MM.1S (cell line): ENCODE data around the gene ZNF362.

Experiments used
- DNase-seq: peaks from one replicate; pipeline ENCODE4 v3.0.0-alpha.2; 2015
- H2AFZ ChIP-seq: fragments of 300-600 bp; sonication (generic); 2 replicates; pipeline ENCODE4 v1.6.0; 2016; ENCODE audit warnings: antibody characterized with exemption, low read length
- H3F3A ChIP-seq: fragments of 300-600 bp; sonication (generic); 2 replicates; pipeline ENCODE4 v1.6.1; 2016; ENCODE audit warnings: mild to moderate bottlenecking, antibody characterized with exemption, low read length, moderate library complexity, mixed read lengths; ENCODE audit not compliant: insufficient read depth
- H3K27ac ChIP-seq: fragments of 300-600 bp; sonication (generic); 2 replicates; pipeline ENCODE4 v1.5.1; 2016; ENCODE audit warnings: mild to moderate bottlenecking, low read length
- H3K27me3 ChIP-seq: fragments of 300-600 bp; sonication (generic); replicated peaks from 2 replicates; pipeline ENCODE4 v1.6.0; 2016; ENCODE audit warnings: low read length; ENCODE audit not compliant: insufficient read depth
- H3K36me3 ChIP-seq: fragments of 300-600 bp; sonication (generic); replicated peaks from 2 replicates; pipeline ENCODE4 v1.6.1; 2016; ENCODE audit warnings: mild to moderate bottlenecking, low read length, mixed read lengths; ENCODE audit not compliant: insufficient read depth
- H3K4me1 ChIP-seq: fragments of 300-600 bp; sonication (generic); 2 replicates; pipeline ENCODE4 v1.6.1; 2016; ENCODE audit warnings: low read length, mixed read lengths
- H3K4me2 ChIP-seq: fragments of 300-600 bp; sonication (generic); 2 replicates; pipeline ENCODE4 v1.6.0; 2016; ENCODE audit warnings: low read depth, low read length
- H3K4me3 ChIP-seq: fragments of 300-600 bp; sonication (generic); 2 replicates; pipeline ENCODE4 v1.5.1; 2016; ENCODE audit warnings: low read length, mixed read lengths
- H3K79me2 ChIP-seq: fragments of 300-600 bp; sonication (generic); 2 replicates; pipeline ENCODE4 v1.6.1; 2016; ENCODE audit warnings: mixed run types, low read length, mixed read lengths
- H3K9ac ChIP-seq: fragments of 300-600 bp; sonication (generic); 2 replicates; pipeline ENCODE4 v1.6.1; 2016; ENCODE audit warnings: low read length, mixed read lengths
- H3K9me2 ChIP-seq: fragments of 300-600 bp; sonication (generic); replicated peaks from 2 replicates; pipeline ENCODE4 v1.6.1; 2016; ENCODE audit warnings: mild to moderate bottlenecking, low read length, mixed read lengths; ENCODE audit not compliant: insufficient read depth
- H3K9me3 ChIP-seq: fragments of 300-600 bp; sonication (generic); replicated peaks from 2 replicates; pipeline ENCODE4 v1.6.1; 2016; ENCODE audit warnings: mild to moderate bottlenecking, low read length, mixed read lengths; ENCODE audit not compliant: insufficient read depth
- H4K20me1 ChIP-seq: fragments of 300-600 bp; sonication (generic); 2 replicates; pipeline ENCODE4 v1.6.1; 2016; ENCODE audit warnings: mild to moderate bottlenecking, low read length, moderate library complexity, mixed read lengths; ENCODE audit not compliant: insufficient read depth
- CTCF ChIP-seq: fragments of 300-600 bp; sonication (generic); IDR thresholded peaks from 2 replicates; pipeline ENCODE4 v1.5.1; 2016; ENCODE audit warnings: antibody characterized with exemption, low read length, mixed read lengths
- EZH2 ChIP-seq: fragments of 300-600 bp; sonication (generic); optimal IDR thresholded peaks from 2 replicates; pipeline ENCODE3; 2017; ENCODE audit warnings: low read depth, mild to moderate bottlenecking, antibody characterized with exemption, low read length, mixed read lengths
- EZH2phosphoT487 ChIP-seq: fragments of 300-600 bp; sonication (generic); IDR thresholded peaks from 2 replicates; pipeline ENCODE4 v1.6.1; 2018; ENCODE audit warnings: antibody characterized with exemption, low read length

ZNF362 gene

GRCh38 chr1:33319949-33320618 is 63.8 kb downstream of the ZNF362 start:
- H3K9ac ChIP-seq, result no peak overlapping the region
- H3K4me1 ChIP-seq, result no peaks in the 10 kb centered on the region
- no peak overlapping the region for H3K27ac ChIP-seq
- H3K4me2 ChIP-seq, result no peak overlapping the region
- no peaks in the 10 kb centered on the region for H3K27me3 ChIP-seq
- H3F3A ChIP-seq, result no peaks in the 10 kb centered on the region
- H4K20me1 ChIP-seq, result no peaks in the 10 kb centered on the region
- H3K9me2 ChIP-seq, result no peaks in the 10 kb centered on the region
- DNase-seq, result no peak
- no peaks in the 10 kb centered on the region for H3K79me2 ChIP-seq
- no peaks in the 10 kb centered on the region for H3K36me3 ChIP-seq
- TF ChIP-seq EZH2phosphoT487 (no peak), CTCF (no peak), EZH2 (no peak)
- H3K9me3 ChIP-seq, result no peaks in the 10 kb centered on the region
- H2AFZ ChIP-seq, result no peak overlapping the region
- H3K4me3 ChIP-seq, result no peak overlapping the region

- no peaks in the 10 kb centered on the region for H3K4me1 ChIP-seq
- H3K27me3 ChIP-seq, result no peaks in the 10 kb centered on the region
- H3K9me3 ChIP-seq, result no peaks in the 10 kb centered on the region
- H3K4me3 ChIP-seq, result no peak within 1 kb of the TSS
- H3K4me2 ChIP-seq, result no peak within 1 kb of the TSS
- no peaks in the 10 kb centered on the region for H4K20me1 ChIP-seq
- TF ChIP-seq EZH2phosphoT487, result no peak
- TF ChIP-seq CTCF, result no peak
- no peak for TF ChIP-seq EZH2
- DNase-seq, result no peak
- no peaks in the 10 kb centered on the region for H3K79me2 ChIP-seq
- H3K9me2 ChIP-seq, result no peaks in the 10 kb centered on the region
- H3K27ac ChIP-seq, result no peak within 1 kb of the TSS
- no peak within 1 kb of the TSS for H2AFZ ChIP-seq
- H3K9ac ChIP-seq, result no peak within 1 kb of the TSS
- no peaks in the 10 kb centered on the region for H3K36me3 ChIP-seq
- H3F3A ChIP-seq, result no peaks in the 10 kb centered on the region
These were observed 64.4 kb downstream of the ZNF362 start, which contains the start of gene A3GALT2 for GRCh38 chr1:33320619-33321165. Gene A3GALT2, minus strand, starts transcription at chr1:33321098. Its CDS starts 0 bp downstream, at chr1:33321098.

- no peak overlapping the region for H3K4me2 ChIP-seq
- no peaks in the 10 kb centered on the region for H3K27me3 ChIP-seq
- H3K9me2 ChIP-seq, result no peaks in the 10 kb centered on the region
- no peaks in the 10 kb centered on the region for H3K79me2 ChIP-seq
- H2AFZ ChIP-seq, result no peak overlapping the region
- H3F3A ChIP-seq, result no peaks in the 10 kb centered on the region
- no peaks in the 10 kb centered on the region for H3K36me3 ChIP-seq
- no peaks in the 10 kb centered on the region for H4K20me1 ChIP-seq
- H3K4me3 ChIP-seq, result no peak overlapping the region
- no peak for DNase-seq
- no peaks in the 10 kb centered on the region for H3K9me3 ChIP-seq
- H3K27ac ChIP-seq, result no peak overlapping the region
- H3K9ac ChIP-seq, result no peak overlapping the region
- TF ChIP-seq EZH2, result no peak
- no peak for TF ChIP-seq EZH2phosphoT487
- no peak for TF ChIP-seq CTCF
- no peaks in the 10 kb centered on the region for H3K4me1 ChIP-seq
These were observed 64.9 kb downstream of the ZNF362 start for GRCh38 chr1:33321178-33321577.
